Measurements from ENCODE around the gene LNX2. TPM values are rescaled to one million over a fixed set of nuclear protein-coding genes. Genes with fewer than 3 reads are reported as not detected.

Gene LNX2
- total and polyA plus RNA-seq, 2 donors (not counting 1 experiment from before 2014, with no cell fraction given) = 2.9 to 10.9 TPM

- H3K27me3 Mint-ChIP-seq = no peaks in the 10 kb centered on the region
- ChIA-PET CTCF (no interaction called here), POLR2A (interaction anchor here (0.7 kb wide), 1 partner anchor 96 kb away, joined by 5 read pairs; no protein-coding TSS in a partner anchor)
- H3K27ac Mint-ChIP-seq = no peak overlapping the region
- H3K27me3 ChIP-seq (replicated peaks in 1 of 4; ENCODE audit: control extremely low read depth in 1 of 4, control insufficient read depth in 3 of 4, insufficient read depth in 4 of 4, low read length in 3 of 4) = no peaks in the 10 kb centered on the region
- no peak overlapping the region for H3K4me3 Mint-ChIP-seq
- TF ChIP-seq EZH2 (IDR thresholded peaks at IDR 0.05; ENCODE audit: borderline replicate concordance, insufficient read depth, low read depth, low read length, poor library complexity, severe bottlenecking) = no peak
- no peak for TF ChIP-seq CTCF (IDR thresholded peaks at IDR 0.05)
- no peak overlapping the region for H2AFZ ChIP-seq (ENCODE audit: insufficient read depth, low read depth, low read length, poor library complexity, severe bottlenecking)
- WGBS (ENCODE audit: insufficient coverage) = 100% methylated on average over 1 of the region's 2 CpGs
- no peak overlapping the region for H3K27ac ChIP-seq (ENCODE audit: low read length in 2 of 2)
- ATAC-seq (ENCODE audit: low read depth) (no peak), DNase-seq (no peak)
- H3K9me3 Mint-ChIP-seq (ENCODE audit: insufficient read depth) = no peaks in the 10 kb centered on the region
- intact Hi-C loops (cut with micrococcal nuclease) = no loop called here
- H3K4me1 Mint-ChIP-seq = peaks cover 28% of the 10 kb centered on the region
- H3K4me3 ChIP-seq (ENCODE audit: control extremely low read depth in 1 of 5, extremely low read depth in 1 of 5, insufficient read depth in 1 of 5, low read depth in 2 of 5, low read length in 4 of 5) = no peak overlapping the region
- no peak overlapping the region for H3K4me2 ChIP-seq (replicated peaks; ENCODE audit: low read depth, low read length, poor library complexity, severe bottlenecking)
- peaks cover 14 to 21% of the 10 kb centered on the region in 2 experiments for H3K36me3 ChIP-seq (replicated peaks in 1 of 2; ENCODE audit: control extremely low read depth in 1 of 2, control insufficient read depth in 1 of 2, extremely low read depth in 1 of 2, insufficient read depth in 2 of 2, low read length in 1 of 2)
- no peaks in the 10 kb centered on the region for H3K9me3 ChIP-seq (ENCODE audit: control extremely low read depth in 1 of 3, control insufficient read depth in 2 of 3, insufficient read depth in 1 of 3, low read length in 2 of 3)
- peaks cover 67% of the 10 kb centered on the region for H3K79me2 ChIP-seq (ENCODE audit: control insufficient read depth, insufficient read depth, low read length)
- no peak overlapping the region for H3K9ac ChIP-seq (ENCODE audit: low read length)
- H3K4me1 ChIP-seq (ENCODE audit: control insufficient read depth in 2 of 2, insufficient read depth in 2 of 2, low read length in 2 of 2) = no peaks in the 10 kb centered on the region
- H4K20me1 ChIP-seq (ENCODE audit: control insufficient read depth, insufficient read depth, low read length, poor library complexity, severe bottlenecking) = peaks cover 49% of the 10 kb centered on the region
Measured at GRCh38 chr13:27634231-27634630, 13.9 kb upstream of the LNX2 start.

GRCh38 chr13:27632648-27633047 lies 12.3 kb upstream of the LNX2 start:
- POLR2A ChIA-PET = no interaction called here
- Mint-ChIP-seq H3K4me1 (peaks cover 31% of the 10 kb centered on the region), H3K4me3 (no peak overlapping the region), H3K27ac (no peak overlapping the region), H3K27me3 (no peaks in the 10 kb centered on the region), H3K9me3 (ENCODE audit: insufficient read depth) (no peaks in the 10 kb centered on the region)
- Histone ChIP-seq H3K36me3 (replicated peaks in 1 of 2; ENCODE audit: control extremely low read depth in 1 of 2, control insufficient read depth in 1 of 2, extremely low read depth in 1 of 2, insufficient read depth in 2 of 2, low read length in 1 of 2) (peaks cover 17 to 26% of the 10 kb centered on the region in 2 experiments), H3K27me3 (replicated peaks in 1 of 4; ENCODE audit: control extremely low read depth in 1 of 4, control insufficient read depth in 3 of 4, insufficient read depth in 4 of 4, low read length in 3 of 4) (no peaks in the 10 kb centered on the region), H3K9ac (ENCODE audit: low read length) (no peak overlapping the region), H2AFZ (ENCODE audit: insufficient read depth, low read depth, low read length, poor library complexity, severe bottlenecking) (no peak overlapping the region), H3K79me2 (ENCODE audit: control insufficient read depth, insufficient read depth, low read length) (peaks cover 71% of the 10 kb centered on the region), H3K4me2 (replicated peaks; ENCODE audit: low read depth, low read length, poor library complexity, severe bottlenecking) (no peak overlapping the region), H3K27ac (ENCODE audit: low read length in 2 of 2) (no peak overlapping the region), H3K4me1 (ENCODE audit: control insufficient read depth in 2 of 2, insufficient read depth in 2 of 2, low read length in 2 of 2) (no peaks in the 10 kb centered on the region), H3K9me3 (ENCODE audit: control extremely low read depth in 1 of 3, control insufficient read depth in 2 of 3, insufficient read depth in 1 of 3, low read length in 2 of 3) (no peaks in the 10 kb centered on the region), H4K20me1 (ENCODE audit: control insufficient read depth, insufficient read depth, low read length, poor library complexity, severe bottlenecking) (peaks cover 55% of the 10 kb centered on the region), H3K4me3 (ENCODE audit: control extremely low read depth in 1 of 5, extremely low read depth in 1 of 5, insufficient read depth in 1 of 5, low read depth in 2 of 5, low read length in 4 of 5) (no peak overlapping the region)
- 80% methylated on average over 1 of the region's 1 CpG for WGBS (ENCODE audit: insufficient coverage)
- no peak for TF ChIP-seq CTCF (IDR thresholded peaks at IDR 0.05)
- no peak for TF ChIP-seq EZH2 (IDR thresholded peaks at IDR 0.05; ENCODE audit: borderline replicate concordance, insufficient read depth, low read depth, low read length, poor library complexity, severe bottlenecking)
- DNase-seq (no peak), ATAC-seq (ENCODE audit: low read depth) (no peak)
- intact Hi-C loops (cut with micrococcal nuclease) = no loop called here
- CTCF ChIA-PET = no interaction called here
